ENCODE measurements around the gene MOB3B.

The MOB3B gene

DNA sequence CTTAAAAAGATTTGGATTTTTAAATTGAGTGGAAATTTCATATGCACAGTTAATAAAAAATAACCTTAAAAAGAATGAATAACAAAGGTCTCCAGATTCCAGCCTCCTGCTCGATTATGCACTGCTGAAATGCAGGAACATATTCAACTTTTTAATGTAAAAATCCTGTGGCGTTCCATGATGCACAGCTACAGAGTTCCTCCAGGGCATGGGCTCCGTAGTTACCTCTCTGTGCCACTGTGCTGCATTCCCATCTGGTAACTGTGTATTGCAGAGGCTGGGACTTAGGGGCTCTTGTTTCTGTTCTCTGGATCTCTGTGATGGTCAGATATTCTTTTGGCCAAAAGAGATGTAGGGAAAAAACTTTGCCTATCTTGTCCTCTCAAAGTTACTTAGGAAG is 201.1 kb downstream of the MOB3B start:
- peaks cover 28% of the 10 kb centered on the region for H3K9me3 Mint-ChIP-seq
- peaks cover 6% of the 10 kb centered on the region for H3K27me3 Mint-ChIP-seq (ENCODE audit: low read depth, poor library complexity)
- H3K36me3 Mint-ChIP-seq (ENCODE audit: low read depth), result peaks cover 59% of the 10 kb centered on the region
- peaks cover 8% of the 10 kb centered on the region for H3K4me1 Mint-ChIP-seq
- DNase-seq, result no peak
- H3K27ac Mint-ChIP-seq, result no peak overlapping the region
- no peak overlapping the region for H3K4me3 Mint-ChIP-seq
- TF ChIP-seq, protein P1, sequence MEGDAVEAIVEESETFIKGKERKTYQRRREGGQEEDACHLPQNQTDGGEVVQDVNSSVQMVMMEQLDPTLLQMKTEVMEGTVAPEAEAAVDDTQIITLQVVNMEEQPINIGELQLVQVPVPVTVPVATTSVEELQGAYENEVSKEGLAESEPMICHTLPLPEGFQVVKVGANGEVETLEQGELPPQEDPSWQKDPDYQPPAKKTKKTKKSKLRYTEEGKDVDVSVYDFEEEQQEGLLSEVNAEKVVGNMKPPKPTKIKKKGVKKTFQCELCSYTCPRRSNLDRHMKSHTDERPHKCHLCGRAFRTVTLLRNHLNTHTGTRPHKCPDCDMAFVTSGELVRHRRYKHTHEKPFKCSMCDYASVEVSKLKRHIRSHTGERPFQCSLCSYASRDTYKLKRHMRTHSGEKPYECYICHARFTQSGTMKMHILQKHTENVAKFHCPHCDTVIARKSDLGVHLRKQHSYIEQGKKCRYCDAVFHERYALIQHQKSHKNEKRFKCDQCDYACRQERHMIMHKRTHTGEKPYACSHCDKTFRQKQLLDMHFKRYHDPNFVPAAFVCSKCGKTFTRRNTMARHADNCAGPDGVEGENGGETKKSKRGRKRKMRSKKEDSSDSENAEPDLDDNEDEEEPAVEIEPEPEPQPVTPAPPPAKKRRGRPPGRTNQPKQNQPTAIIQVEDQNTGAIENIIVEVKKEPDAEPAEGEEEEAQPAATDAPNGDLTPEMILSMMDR (IDR thresholded peaks at IDR 0.05), result no peak

DNA sequence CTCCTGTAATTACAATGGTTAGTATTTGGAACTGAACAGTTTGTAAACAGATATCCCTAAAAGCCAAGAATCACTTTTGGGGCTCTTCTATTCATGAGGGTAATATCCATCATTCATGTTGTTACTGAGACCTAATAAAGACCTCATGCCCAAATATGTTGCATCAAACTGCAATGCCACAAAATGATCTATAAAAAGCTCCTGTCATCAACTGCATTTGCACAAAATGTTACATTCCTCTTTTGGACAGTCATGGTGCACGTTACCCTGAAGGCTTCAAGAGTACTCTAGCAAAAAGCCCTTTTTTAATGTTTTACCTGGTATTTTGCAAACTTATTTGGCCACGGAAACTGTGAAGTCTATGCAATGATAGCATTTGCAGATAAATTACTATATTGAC is 218.4 kb downstream of the MOB3B start:
- no peak for DNase-seq
- Mint-ChIP-seq H3K4me1 (no peaks in the 10 kb centered on the region), H3K27me3 (ENCODE audit: low read depth, poor library complexity) (peaks cover 8% of the 10 kb centered on the region), H3K9me3 (peaks cover 5% of the 10 kb centered on the region), H3K36me3 (ENCODE audit: low read depth) (no peaks in the 10 kb centered on the region), H3K4me3 (no peak overlapping the region), H3K27ac (no peak overlapping the region)
- TF ChIP-seq, protein P1 (IDR thresholded peaks at IDR 0.05), result no peak

DNA sequence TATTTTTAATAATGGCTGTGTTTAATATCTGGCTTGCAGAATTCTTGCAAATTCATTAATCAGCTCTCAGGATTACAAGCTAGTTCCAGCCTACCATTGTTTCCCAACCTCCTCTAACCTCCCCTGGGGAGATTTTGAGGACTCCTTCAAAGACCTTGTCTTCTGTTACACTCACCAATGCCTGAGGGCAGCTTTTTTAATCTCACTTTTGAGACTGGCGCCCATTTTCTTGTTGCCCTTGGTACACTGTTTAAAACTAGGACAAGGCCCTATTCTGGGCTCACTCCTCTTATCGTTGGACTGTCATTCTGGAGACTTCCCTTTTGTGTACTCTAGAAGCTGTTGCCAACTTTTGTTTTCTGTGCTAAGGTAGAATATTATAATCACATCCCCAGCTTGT is 219.0 kb downstream of the MOB3B start:
- TF ChIP-seq, protein P1 (IDR thresholded peaks at IDR 0.05), result no peak
- DNase-seq, result no peak
- Mint-ChIP-seq H3K36me3 (ENCODE audit: low read depth) (no peaks in the 10 kb centered on the region), H3K27ac (no peak overlapping the region), H3K27me3 (ENCODE audit: low read depth, poor library complexity) (peaks cover 8% of the 10 kb centered on the region), H3K9me3 (peaks cover 9% of the 10 kb centered on the region), H3K4me3 (no peak overlapping the region), H3K4me1 (no peaks in the 10 kb centered on the region)

DNA sequence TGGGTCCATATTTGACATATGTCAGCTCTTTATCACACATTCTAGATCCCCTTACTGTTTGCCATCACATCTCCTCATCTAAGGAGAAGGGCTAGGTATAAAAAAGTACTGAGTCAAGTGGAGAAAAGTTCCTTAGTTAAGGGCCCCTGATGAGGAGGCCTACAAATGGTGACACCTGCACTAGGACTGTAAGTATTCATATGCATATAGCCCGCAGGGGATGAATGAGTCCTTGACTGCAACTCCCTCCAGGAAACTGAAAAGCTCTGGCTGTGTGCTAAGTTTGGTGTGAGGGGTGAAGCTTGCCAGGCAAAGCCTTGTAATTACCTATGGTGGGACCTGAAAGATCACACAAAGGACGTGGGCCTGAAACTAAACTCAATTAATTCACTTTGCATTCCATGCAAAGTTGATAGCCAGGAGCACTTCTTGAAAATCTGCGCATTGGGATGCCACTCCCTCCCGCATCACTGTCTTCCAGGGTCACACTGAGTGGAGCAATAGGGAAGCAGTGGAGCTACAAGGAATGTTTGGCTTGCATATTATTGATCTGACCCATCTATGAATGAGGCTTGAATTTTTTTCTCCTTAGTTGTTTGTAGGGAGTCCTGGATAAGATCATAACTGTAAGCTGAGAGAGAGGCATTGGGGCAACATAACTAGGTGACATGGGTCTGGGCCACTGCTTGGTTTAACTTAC is 220.8 kb downstream of the MOB3B start:
- Mint-ChIP-seq H3K27me3 (ENCODE audit: low read depth, poor library complexity) (peaks cover 9% of the 10 kb centered on the region), H3K9me3 (peaks cover 16% of the 10 kb centered on the region), H3K4me1 (no peaks in the 10 kb centered on the region), H3K36me3 (ENCODE audit: low read depth) (no peaks in the 10 kb centered on the region), H3K27ac (no peak overlapping the region), H3K4me3 (no peak overlapping the region)
- TF ChIP-seq, protein P1 (IDR thresholded peaks at IDR 0.05), result no peak
- no peak for DNase-seq

DNA sequence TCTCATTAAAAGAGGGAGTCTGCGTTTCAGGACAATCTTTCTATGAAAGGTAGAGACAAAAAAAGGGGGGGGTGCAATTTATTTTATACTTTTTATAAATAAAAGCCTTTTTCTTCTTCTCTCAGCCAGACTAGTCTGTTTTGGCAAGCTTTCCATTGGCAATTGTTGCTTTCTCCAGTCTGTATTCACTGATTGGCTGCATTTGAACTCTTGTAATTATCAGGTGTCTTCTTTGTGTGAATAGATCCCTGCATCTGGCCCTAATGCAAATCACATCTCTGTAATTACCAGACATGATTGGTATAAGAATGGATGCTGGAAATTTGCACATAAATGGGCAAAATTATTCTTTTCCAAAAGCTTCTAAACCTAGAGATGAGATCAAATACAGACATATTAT is 225.1 kb downstream of the MOB3B start:
- peaks cover 28% of the 10 kb centered on the region for H3K9me3 Mint-ChIP-seq
- H3K4me3 Mint-ChIP-seq, result no peak overlapping the region
- no peaks in the 10 kb centered on the region for H3K36me3 Mint-ChIP-seq (ENCODE audit: low read depth)
- no peak for DNase-seq
- peaks cover 8% of the 10 kb centered on the region for H3K27me3 Mint-ChIP-seq (ENCODE audit: low read depth, poor library complexity)
- no peak overlapping the region for H3K27ac Mint-ChIP-seq
- TF ChIP-seq, protein P1 (IDR thresholded peaks at IDR 0.05), result no peak
- H3K4me1 Mint-ChIP-seq, result peaks cover 7% of the 10 kb centered on the region

DNA sequence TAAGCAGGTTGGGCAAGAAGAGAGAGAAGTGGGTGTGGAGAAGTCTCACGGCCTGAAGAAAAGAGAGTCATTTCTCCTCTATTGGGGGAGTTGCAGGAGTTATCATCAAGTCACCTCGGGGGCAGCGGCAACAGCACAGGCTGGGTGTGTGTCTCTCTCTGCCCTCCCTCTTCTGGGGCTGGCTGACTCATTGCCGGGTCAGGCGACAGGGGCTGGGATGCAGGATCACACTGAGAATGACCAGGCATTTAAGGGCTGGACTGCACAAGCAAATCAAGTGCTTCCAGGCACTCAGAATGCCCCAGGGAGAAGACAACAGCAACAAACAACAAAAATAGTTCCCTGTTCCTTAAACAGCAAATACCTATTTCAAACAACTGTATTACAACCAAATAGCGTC is 226.4 kb downstream of the MOB3B start:
- H3K36me3 Mint-ChIP-seq (ENCODE audit: low read depth), result no peaks in the 10 kb centered on the region
- peaks cover 28% of the 10 kb centered on the region for H3K9me3 Mint-ChIP-seq
- DNase-seq, result peak; percentile 6
- H3K27me3 Mint-ChIP-seq (ENCODE audit: low read depth, poor library complexity), result peaks cover 8% of the 10 kb centered on the region
- peaks cover 7% of the 10 kb centered on the region for H3K4me1 Mint-ChIP-seq
- TF ChIP-seq, protein P1 (IDR thresholded peaks at IDR 0.05), result no peak
- peak overlapping the region; percentile 78 for H3K27ac Mint-ChIP-seq
- H3K4me3 Mint-ChIP-seq, result no peak overlapping the region

All from nephron progenitor cell (in vitro differentiated cells).